ENCODE results near the gene PHAF1.

DNA sequence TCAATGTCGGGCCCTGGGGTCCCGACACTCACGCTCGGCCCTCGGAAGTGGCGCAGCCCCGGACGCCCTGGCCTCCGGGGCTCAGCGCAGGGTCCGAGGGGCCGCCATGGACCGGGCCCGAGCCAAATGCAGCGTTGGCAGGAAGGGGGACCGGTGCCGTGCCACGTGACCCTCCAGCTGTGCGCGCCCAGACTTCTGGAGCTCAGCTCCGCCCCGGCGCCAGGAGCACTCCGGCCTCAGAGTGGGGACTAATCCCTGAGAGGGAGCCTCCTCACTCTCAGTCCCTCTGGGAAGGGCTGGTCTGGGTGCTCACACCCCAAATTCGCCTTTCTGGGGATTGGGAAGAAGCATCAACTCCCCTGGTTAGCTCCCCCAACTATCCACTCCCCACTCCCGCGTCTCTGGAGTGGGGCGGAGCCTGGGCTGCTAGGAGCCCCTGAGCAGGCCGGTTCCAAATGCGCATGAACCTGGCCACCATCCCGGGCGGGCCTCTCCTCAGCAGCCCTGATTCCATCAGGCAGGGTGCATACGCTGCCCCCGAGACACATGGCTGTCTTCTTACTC is 41.2 kb downstream of the PHAF1 start, which contains the start of gene B3GNT9:
- TF ChIP-seq, protein P1, sequence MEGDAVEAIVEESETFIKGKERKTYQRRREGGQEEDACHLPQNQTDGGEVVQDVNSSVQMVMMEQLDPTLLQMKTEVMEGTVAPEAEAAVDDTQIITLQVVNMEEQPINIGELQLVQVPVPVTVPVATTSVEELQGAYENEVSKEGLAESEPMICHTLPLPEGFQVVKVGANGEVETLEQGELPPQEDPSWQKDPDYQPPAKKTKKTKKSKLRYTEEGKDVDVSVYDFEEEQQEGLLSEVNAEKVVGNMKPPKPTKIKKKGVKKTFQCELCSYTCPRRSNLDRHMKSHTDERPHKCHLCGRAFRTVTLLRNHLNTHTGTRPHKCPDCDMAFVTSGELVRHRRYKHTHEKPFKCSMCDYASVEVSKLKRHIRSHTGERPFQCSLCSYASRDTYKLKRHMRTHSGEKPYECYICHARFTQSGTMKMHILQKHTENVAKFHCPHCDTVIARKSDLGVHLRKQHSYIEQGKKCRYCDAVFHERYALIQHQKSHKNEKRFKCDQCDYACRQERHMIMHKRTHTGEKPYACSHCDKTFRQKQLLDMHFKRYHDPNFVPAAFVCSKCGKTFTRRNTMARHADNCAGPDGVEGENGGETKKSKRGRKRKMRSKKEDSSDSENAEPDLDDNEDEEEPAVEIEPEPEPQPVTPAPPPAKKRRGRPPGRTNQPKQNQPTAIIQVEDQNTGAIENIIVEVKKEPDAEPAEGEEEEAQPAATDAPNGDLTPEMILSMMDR (IDR thresholded peaks at IDR 0.05) = no peak
- no peak for TF ChIP-seq ZFX (IDR thresholded peaks at IDR 0.05; ENCODE audit: borderline replicate concordance)
